Mesenchymal stem cell (in vitro differentiated cells and primary cell): ENCODE results near the gene IMMP1L. TPM values are rescaled to one million over a fixed set of nuclear protein-coding genes. Genes with fewer than 3 reads are reported as not detected.
A peak's percentile ranks its signal among the peaks of the same experiment; 100 is the strongest.

Experiments used
- DNase-seq: peaks from one replicate; pipeline ENCODE4 v3.0.0-alpha.2; 2013
- H2AFZ ChIP-seq: one replicate; pipeline ENCODE4 v1.6.1; 2013; ENCODE audit warnings: low read depth, mild to moderate bottlenecking, control low read depth, inconsistent platforms, low read length, moderate library complexity
- H2AK5ac ChIP-seq: 2 replicates; pipeline ENCODE4 v1.6.1; 2013; ENCODE audit warnings: low read length, moderate library complexity, mild to moderate bottlenecking, inconsistent platforms; ENCODE audit not compliant: severe bottlenecking
- H2BK120ac ChIP-seq: one replicate; pipeline ENCODE4 v1.6.1; 2013; ENCODE audit warnings: low read depth, mild to moderate bottlenecking, inconsistent platforms, low read length, moderate library complexity
- H2BK12ac ChIP-seq, 2 experiments: one replicate each; pipeline ENCODE4 v1.6.1; 2013; ENCODE audit warnings: inconsistent platforms in 2 of 2, low read length in 2 of 2, mild to moderate bottlenecking in 2 of 2, moderate library complexity in 2 of 2, control low read depth in 1 of 2
- H2BK15ac ChIP-seq: one replicate; pipeline ENCODE4 v1.6.1; 2013; ENCODE audit warnings: mild to moderate bottlenecking, low read depth, inconsistent platforms; ENCODE audit not compliant: poor library complexity, severe bottlenecking
- H2BK5ac ChIP-seq: 2 replicates; pipeline ENCODE4 v1.6.1; 2013; ENCODE audit warnings: low read depth, mild to moderate bottlenecking, low read length, control low read depth, inconsistent platforms; ENCODE audit not compliant: poor library complexity, severe bottlenecking
- H3K14ac ChIP-seq, 2 experiments: one replicate each; pipeline ENCODE4 v1.6.1; 2013; ENCODE audit warnings: inconsistent platforms in 2 of 2, low read length in 2 of 2, control low read depth in 1 of 2, mild to moderate bottlenecking in 1 of 2, moderate library complexity in 1 of 2
- H3K18ac ChIP-seq, 2 experiments: one replicate each; pipeline ENCODE4 v1.6.1; 2013; ENCODE audit warnings: inconsistent platforms in 2 of 2, low read length in 2 of 2, control low read depth in 1 of 2, low read depth in 1 of 2, mild to moderate bottlenecking in 1 of 2
- H3K23ac ChIP-seq, 2 experiments: one replicate each; pipeline ENCODE4 v1.6.1; 2013; ENCODE audit warnings: inconsistent platforms in 2 of 2, low read length in 2 of 2, mild to moderate bottlenecking in 2 of 2, moderate library complexity in 2 of 2, control low read depth in 1 of 2
- H3K27ac ChIP-seq: 2 replicates; pipeline ENCODE4 v1.5.1; 2013; ENCODE audit warnings: mild to moderate bottlenecking, moderate library complexity, low read length, control low read depth, inconsistent platforms; ENCODE audit not compliant: poor library complexity, severe bottlenecking
- H3K27me3 ChIP-seq, 2 experiments: 2 replicates each; pipeline versions ENCODE4 v1.6.1 to v1.7.0; 2013; ENCODE audit warnings: low read length in 2 of 2, mild to moderate bottlenecking in 2 of 2, moderate library complexity in 2 of 2, control low read depth in 1 of 2, inconsistent platforms in 1 of 2; ENCODE audit not compliant: control insufficient read depth in 1 of 2, insufficient read depth in 1 of 2
- H3K36me3 ChIP-seq, 2 experiments: 2 replicates each; pipeline versions ENCODE4 v1.6.1 to v1.7.0; 2013; ENCODE audit warnings: low read length in 2 of 2, control low read depth in 1 of 2, inconsistent platforms in 1 of 2, low read depth in 1 of 2, mild to moderate bottlenecking in 1 of 2; ENCODE audit not compliant: insufficient read depth in 2 of 2, control insufficient read depth in 1 of 2
- H3K4ac ChIP-seq, 2 experiments: one replicate each; pipeline ENCODE4 v1.6.1; 2013; ENCODE audit warnings: inconsistent platforms in 2 of 2, low read length in 2 of 2, mild to moderate bottlenecking in 2 of 2, moderate library complexity in 2 of 2, control low read depth in 1 of 2, low read depth in 1 of 2
- H3K4me1 ChIP-seq: 2 replicates; pipeline ENCODE4 v1.6.1; 2013; ENCODE audit warnings: low read depth, low read length, control low read depth; ENCODE audit not compliant: control insufficient read depth, insufficient read depth
- H3K4me2 ChIP-seq: 2 replicates; pipeline ENCODE4 v1.6.1; 2013; ENCODE audit warnings: low read length, mild to moderate bottlenecking, inconsistent platforms; ENCODE audit not compliant: poor library complexity, severe bottlenecking
- H3K4me3 ChIP-seq, 2 experiments: 2 replicates each; pipeline versions ENCODE4 v1.5.1 to v1.7.0; 2013; ENCODE audit warnings: low read length in 2 of 2, mild to moderate bottlenecking in 2 of 2, control low read depth in 1 of 2, low read depth in 1 of 2; ENCODE audit not compliant: insufficient read depth in 1 of 2
- H3K79me1 ChIP-seq: replicated peaks from 2 replicates; pipeline ENCODE4 v1.6.1; 2013; ENCODE audit warnings: mild to moderate bottlenecking, control low read depth, low read length, inconsistent platforms; ENCODE audit not compliant: poor library complexity, severe bottlenecking
- H3K9ac ChIP-seq: 2 replicates; pipeline ENCODE4 v1.7.0; 2013; ENCODE audit warnings: mild to moderate bottlenecking, low read length, moderate library complexity
- H3K9me3 ChIP-seq: 2 replicates; pipeline ENCODE4 v1.7.0; 2013; ENCODE audit warnings: mild to moderate bottlenecking, low read length; ENCODE audit not compliant: control insufficient read depth
- H4K8ac ChIP-seq: one replicate; pipeline ENCODE4 v1.6.1; 2013; ENCODE audit warnings: inconsistent platforms, mild to moderate bottlenecking, low read length, moderate library complexity
- H4K91ac ChIP-seq: one replicate; pipeline ENCODE4 v1.6.1; 2013; ENCODE audit warnings: mild to moderate bottlenecking, low read length, inconsistent platforms
- WGBS: methylation state at CpG from one replicate; pipeline ENCODE4 v1.1.7; 2013; ENCODE audit warnings: mixed read lengths; 5-methylcytosine and 5-hydroxymethylcytosine counted together
- polyA plus RNA-seq, 2 experiments: library from polyadenylated mRNA; stranded (reverse); fragments of 200-250 nt; gene quantifications; one replicate each; pipeline ENCODE4 v1.2.3, GENCODE V29; 2013

The IMMP1L gene
- polyA plus RNA-seq (2013, experiment 1 of 2): 8.1 TPM
- 8.0 TPM for polyA plus RNA-seq (2013, experiment 2 of 2)

- Histone ChIP-seq H3K23ac (no peak within 1 kb of the TSS), H2AK5ac (no peak within 1 kb of the TSS), H3K4ac (peak within 1 kb of the TSS; percentile 5 to 61), H3K27ac (no peak within 1 kb of the TSS), H3K9me3 (no peaks in the 10 kb centered on the region), H2BK15ac (no peak within 1 kb of the TSS), H3K4me3 (peak within 1 kb of the TSS; percentile 82 to 96), H3K18ac (peak within 1 kb of the TSS; percentile 34 to 61), H4K8ac (peak within 1 kb of the TSS; percentile 21), H2BK12ac (no peak within 1 kb of the TSS), H3K14ac (no peak within 1 kb of the TSS), H2BK120ac (no peak within 1 kb of the TSS), H3K27me3 (no peaks in the 10 kb centered on the region), H3K36me3 (peaks cover 0 to 3% of the 10 kb centered on the region in 2 experiments), H3K79me1 (peaks cover 14% of the 10 kb centered on the region), H3K4me2 (peak within 1 kb of the TSS; percentile 67), H3K4me1 (no peaks in the 10 kb centered on the region), H3K9ac (peak within 1 kb of the TSS; percentile 92), H2AFZ (peak within 1 kb of the TSS; percentile 84), H4K91ac (peak within 1 kb of the TSS; percentile 72), H2BK5ac (no peak within 1 kb of the TSS)
- WGBS: under 1% methylated on average over 43 of the region's 47 CpGs
- DNase-seq: peak; percentile 97
Measured at GRCh38 chr11:31509429-31510345, at the start of gene IMMP1L, which contains the start of gene ELP4. IMMP1L (minus strand) TSS chr11:31509622; CDS start chr11:31463276, 46,346 bp downstream. ELP4 (plus strand) TSS chr11:31509767; CDS start chr11:31509785, 18 bp downstream.

- H3K27me3 ChIP-seq: no peaks in the 10 kb centered on the region
- no peak overlapping the region for H3K9ac ChIP-seq
- no peak overlapping the region for H2BK12ac ChIP-seq
- no peak overlapping the region for H3K27ac ChIP-seq
- H4K91ac ChIP-seq: no peak overlapping the region
- peaks cover 0 to 2% of the 10 kb centered on the region in 2 experiments for H3K36me3 ChIP-seq
- H3K4me2 ChIP-seq: no peak overlapping the region
- H3K9me3 ChIP-seq: no peaks in the 10 kb centered on the region
- H3K4me1 ChIP-seq: no peaks in the 10 kb centered on the region
- H3K18ac ChIP-seq: no peak overlapping the region
- no peak overlapping the region for H2AK5ac ChIP-seq
- no peak overlapping the region for H2AFZ ChIP-seq
- H3K4me3 ChIP-seq: no peak overlapping the region
- no peak overlapping the region for H4K8ac ChIP-seq
- H3K79me1 ChIP-seq: peaks cover 2% of the 10 kb centered on the region
- no peak overlapping the region for H3K4ac ChIP-seq
- no peak overlapping the region for H2BK15ac ChIP-seq
- H3K23ac ChIP-seq: no peak overlapping the region
- no peak overlapping the region for H3K14ac ChIP-seq
- H2BK120ac ChIP-seq: no peak overlapping the region
- H2BK5ac ChIP-seq: no peak overlapping the region
- WGBS: 91% methylated on average over 1 of the region's 2 CpGs
- no peak for DNase-seq
Measured at GRCh38 chr11:31558001-31558400, 48.6 kb upstream of the IMMP1L start.

- DNase-seq: no peak
- Histone ChIP-seq H2AFZ (no peak overlapping the region), H3K9me3 (no peaks in the 10 kb centered on the region), H3K36me3 (peaks cover 0 to 2% of the 10 kb centered on the region in 2 experiments), H3K4me1 (no peaks in the 10 kb centered on the region), H3K18ac (no peak overlapping the region), H2BK120ac (no peak overlapping the region), H2BK12ac (no peak overlapping the region), H2AK5ac (no peak overlapping the region), H2BK5ac (no peak overlapping the region), H4K8ac (no peak overlapping the region), H3K9ac (no peak overlapping the region), H3K27me3 (no peaks in the 10 kb centered on the region), H3K23ac (no peak overlapping the region), H3K14ac (no peak overlapping the region), H3K4me3 (no peak overlapping the region), H2BK15ac (no peak overlapping the region), H3K4me2 (no peak overlapping the region), H3K4ac (no peak overlapping the region), H3K27ac (no peak overlapping the region), H4K91ac (no peak overlapping the region), H3K79me1 (peaks cover 2% of the 10 kb centered on the region)
- no CpG with 5 or more reads among the region's 1 CpG for WGBS
Measured at GRCh38 chr11:31555938-31556337, 46.5 kb upstream of the IMMP1L start.

GRCh38 chr11:31542862-31543261, 33.4 kb upstream of the IMMP1L start:
- H3K79me1 ChIP-seq: no peaks in the 10 kb centered on the region
- no peak overlapping the region for H3K23ac ChIP-seq
- H3K4ac ChIP-seq: no peak overlapping the region
- H3K27ac ChIP-seq: no peak overlapping the region
- H2BK5ac ChIP-seq: no peak overlapping the region
- H2AK5ac ChIP-seq: no peak overlapping the region
- no peak overlapping the region for H2BK120ac ChIP-seq
- H3K36me3 ChIP-seq: peaks cover 0 to 19% of the 10 kb centered on the region in 2 experiments
- H3K9me3 ChIP-seq: peaks cover 10% of the 10 kb centered on the region
- no peak overlapping the region for H3K14ac ChIP-seq
- H3K9ac ChIP-seq: no peak overlapping the region
- no peak for DNase-seq
- H3K27me3 ChIP-seq: no peaks in the 10 kb centered on the region
- H3K18ac ChIP-seq: no peak overlapping the region
- no peaks in the 10 kb centered on the region for H3K4me1 ChIP-seq
- no peak overlapping the region for H2BK15ac ChIP-seq
- no peak overlapping the region for H3K4me2 ChIP-seq
- no peak overlapping the region for H4K91ac ChIP-seq
- H2BK12ac ChIP-seq: no peak overlapping the region
- H4K8ac ChIP-seq: no peak overlapping the region
- H3K4me3 ChIP-seq: no peak overlapping the region
- H2AFZ ChIP-seq: no peak overlapping the region
